Activated naive CD4-positive, alpha-beta T cell treated with anti-CD3 and anti-CD28 coated beads, Interleukin-2, amount 50 U/mL, for 72 hours (primary cell): Measurements from ENCODE around the gene SLC66A2. TPM values are rescaled to one million over a fixed set of nuclear protein-coding genes. Genes with fewer than 3 reads are reported as not detected.
"Not testable (repeated sequence)": the region's sequence is repeated elsewhere in the genome, so short reads cannot be mapped to it uniquely, and the experiment has no call there.

ENCODE experiments used
- ATAC-seq, 2 donors: fragments of 150-1000 bp; cut with Tn5 transposase; 2 replicates each; pipeline ENCODE4 v1.10.0; 2021; ENCODE audit warnings: mild to moderate bottlenecking in 2 of 2, moderate library complexity in 2 of 2
- DNase-seq, 2 donors: peaks; one replicate each; pipeline ENCODE4 v3.0.0; 2021 to 2022; ENCODE audit warnings: low spot score in 2 of 2
- H3K27ac Mint-ChIP-seq, 2 donors: one replicate each; pipeline ENCODE4 v1.8.0; 2022; ENCODE audit warnings: mild to moderate bottlenecking in 2 of 2, mixed read lengths in 2 of 2
- H3K36me3 Mint-ChIP-seq, 2 donors: one replicate each; pipeline ENCODE4 v1.8.0; 2022; ENCODE audit warnings: mixed read lengths in 2 of 2
- H3K9me3 Mint-ChIP-seq, 2 donors: one replicate each; pipeline ENCODE4 v1.8.0; 2022; ENCODE audit warnings: mixed read lengths in 2 of 2
- total RNA-seq, 2 donors: library from RNA; stranded (reverse); gene quantifications; one replicate each; pipeline ENCODE4 v1.2.3, GENCODE V29; 2022

SLC66A2 gene
- total RNA-seq, 2 donors from 2014 or later: 15.6 to 40.0 TPM

DNA sequence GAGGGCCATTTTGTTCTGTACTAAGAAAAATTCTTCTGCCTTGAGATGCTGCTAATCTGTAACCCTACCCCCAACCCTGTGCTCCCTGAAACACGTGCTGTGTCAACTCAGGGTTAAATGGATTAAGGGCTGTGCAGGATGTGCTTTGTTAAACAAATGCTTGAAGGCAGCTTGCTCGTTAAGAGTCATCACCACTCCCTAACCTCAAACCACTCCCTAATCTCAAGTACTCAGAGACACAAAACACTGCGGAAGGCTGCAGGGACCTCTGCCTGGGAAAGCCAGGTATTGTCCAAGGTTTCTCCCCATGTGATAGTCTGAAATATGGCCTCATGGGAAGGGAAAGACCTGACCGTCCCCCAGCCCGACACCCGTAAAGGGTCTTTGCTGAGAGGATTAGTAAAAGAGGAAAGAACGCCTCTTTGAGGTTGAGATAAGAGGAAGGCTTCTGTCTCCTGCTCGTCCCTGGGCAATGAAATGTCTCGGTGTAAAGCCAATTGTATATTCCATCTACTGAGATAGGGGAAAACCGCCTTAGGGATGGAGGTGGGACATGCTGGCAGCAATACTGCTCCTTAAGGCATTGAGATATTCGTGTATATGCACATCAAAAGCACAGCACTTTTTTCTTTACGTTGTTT, 8.8 kb upstream of the SLC66A2 start:
- H3K36me3 Mint-ChIP-seq, H3K9me3 Mint-ChIP-seq, ATAC-seq, DNase-seq, H3K27ac Mint-ChIP-seq: not testable (repeated sequence)

DNA sequence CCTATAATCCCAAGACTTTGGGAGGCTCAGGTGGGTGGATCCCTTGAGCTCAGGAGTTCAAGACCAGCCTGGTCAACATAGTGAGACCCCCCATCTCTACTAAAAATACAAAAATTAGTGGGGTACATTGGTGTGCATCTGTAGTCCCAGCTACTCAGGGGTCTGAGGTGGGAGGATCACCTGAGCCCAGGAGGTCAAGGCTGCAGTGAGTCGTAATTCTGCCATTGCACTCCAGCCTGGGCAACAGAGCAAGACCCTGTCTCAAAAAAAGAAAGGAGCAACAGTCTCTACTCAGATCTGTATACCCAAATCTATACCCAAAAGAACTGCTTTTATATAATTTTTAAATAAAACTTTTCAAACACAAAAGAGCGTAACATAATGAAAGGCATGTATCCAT, 7.5 kb upstream of the SLC66A2 start:
- Mint-ChIP-seq H3K9me3 (no peaks in the 10 kb centered on the region), H3K27ac (no peak overlapping the region), H3K36me3 (no peaks in the 10 kb centered on the region)
- DNase-seq (no peak), ATAC-seq (no peak)

GRCh38 chr18:79956276-79956675, 4.8 kb upstream of the SLC66A2 start:
- Mint-ChIP-seq H3K27ac (no peak overlapping the region), H3K36me3 (no peaks in the 10 kb centered on the region), H3K9me3 (no peaks in the 10 kb centered on the region)
- no peak for DNase-seq
- no peak for ATAC-seq

DNA sequence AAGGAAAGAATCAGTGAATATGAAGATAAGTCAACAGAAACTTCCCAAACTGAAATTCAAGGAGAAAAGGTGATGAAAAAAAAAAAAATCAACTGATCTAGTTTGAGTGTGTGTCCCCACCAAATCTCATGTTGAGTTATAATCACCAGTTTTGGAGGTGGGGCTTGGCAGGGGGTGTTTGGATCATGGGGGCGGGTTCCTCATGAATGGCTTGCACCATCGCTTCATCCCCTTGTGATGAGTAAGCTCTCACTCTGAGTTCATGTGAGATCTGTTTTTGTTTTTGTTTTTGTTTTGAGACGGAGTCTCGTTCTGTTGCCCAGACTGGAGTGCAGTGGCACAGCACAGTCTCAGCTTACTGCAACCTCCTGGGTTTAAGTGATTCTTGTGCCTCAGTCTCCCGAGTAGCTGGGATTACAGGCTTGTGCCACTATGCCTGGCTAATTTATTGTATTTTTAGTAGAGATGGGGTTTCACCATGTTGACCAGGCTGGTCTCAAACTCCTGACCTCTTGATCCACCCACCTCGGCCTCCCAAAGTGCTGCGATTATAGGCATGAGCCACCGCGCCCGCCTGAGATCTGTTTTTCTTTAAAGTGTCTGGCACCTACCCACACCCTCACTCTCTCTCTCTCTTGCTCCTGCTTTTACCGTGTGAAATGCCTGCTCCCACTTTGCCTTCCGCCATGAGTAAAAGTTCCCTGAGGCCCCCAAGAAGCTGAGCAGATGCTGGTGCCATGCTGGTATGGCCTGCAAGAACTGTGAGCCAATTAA, 4.0 kb upstream of the SLC66A2 start:
- Mint-ChIP-seq H3K27ac (no peak overlapping the region), H3K9me3 (no peaks in the 10 kb centered on the region), H3K36me3 (peaks cover under 1 to 2% of the 10 kb centered on the region in 2 donors)
- DNase-seq: no peak
- ATAC-seq: peak in 1 of 2 donors; percentile 12

- Mint-ChIP-seq H3K27ac (no peak overlapping the region), H3K9me3 (no peaks in the 10 kb centered on the region), H3K36me3 (peaks cover 5 to 9% of the 10 kb centered on the region in 2 donors)
- ATAC-seq (no peak), DNase-seq (no peak)
Observed at GRCh38 chr18:79954791-79955190, 3.3 kb upstream of the SLC66A2 start.

GRCh38 chr18:79953971-79954651, 2.7 kb upstream of the SLC66A2 start:
- no peak for ATAC-seq
- Mint-ChIP-seq H3K36me3 (peaks cover 5 to 12% of the 10 kb centered on the region in 2 donors), H3K9me3 (no peaks in the 10 kb centered on the region), H3K27ac (no peak overlapping the region)
- no peak for DNase-seq

- no peak for ATAC-seq
- Mint-ChIP-seq H3K27ac (no peak overlapping the region), H3K36me3 (peaks cover 5 to 12% of the 10 kb centered on the region in 2 donors), H3K9me3 (no peaks in the 10 kb centered on the region)
- no peak for DNase-seq
Observed at GRCh38 chr18:79952996-79953559, 1.6 kb upstream of the SLC66A2 start.

DNA sequence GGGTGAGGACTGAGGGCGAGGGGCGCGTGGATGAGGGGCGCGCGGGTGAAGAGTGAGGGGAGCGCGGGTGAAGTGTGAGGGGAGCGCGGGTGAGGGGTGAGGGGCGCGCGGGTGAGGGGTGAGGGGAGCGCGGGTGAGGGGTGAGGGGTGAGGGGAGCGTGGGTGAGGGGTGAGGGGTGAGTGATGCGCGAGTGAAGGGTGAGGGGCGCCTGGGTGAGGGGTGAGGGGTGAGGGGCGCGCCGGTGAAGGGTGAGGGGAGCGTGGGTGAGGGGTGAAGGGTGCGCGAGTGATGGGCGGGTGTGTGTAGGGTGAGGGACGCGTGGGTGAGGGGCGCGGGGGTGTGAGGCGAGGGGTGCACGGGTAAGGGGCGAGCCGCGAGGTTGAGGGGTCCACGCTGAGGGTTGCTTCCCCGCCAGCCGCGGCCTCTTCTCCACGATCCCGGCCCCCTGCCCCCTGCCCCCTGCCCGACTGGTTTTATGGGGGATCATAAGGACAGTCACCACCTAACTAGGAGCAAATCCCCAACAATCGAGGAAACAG, 1.1 kb upstream of the SLC66A2 start:
- DNase-seq (no peak), ATAC-seq (no peak)
- Mint-ChIP-seq H3K27ac (no peak overlapping the region), H3K9me3 (no peaks in the 10 kb centered on the region), H3K36me3 (peaks cover 5 to 12% of the 10 kb centered on the region in 2 donors)

DNA sequence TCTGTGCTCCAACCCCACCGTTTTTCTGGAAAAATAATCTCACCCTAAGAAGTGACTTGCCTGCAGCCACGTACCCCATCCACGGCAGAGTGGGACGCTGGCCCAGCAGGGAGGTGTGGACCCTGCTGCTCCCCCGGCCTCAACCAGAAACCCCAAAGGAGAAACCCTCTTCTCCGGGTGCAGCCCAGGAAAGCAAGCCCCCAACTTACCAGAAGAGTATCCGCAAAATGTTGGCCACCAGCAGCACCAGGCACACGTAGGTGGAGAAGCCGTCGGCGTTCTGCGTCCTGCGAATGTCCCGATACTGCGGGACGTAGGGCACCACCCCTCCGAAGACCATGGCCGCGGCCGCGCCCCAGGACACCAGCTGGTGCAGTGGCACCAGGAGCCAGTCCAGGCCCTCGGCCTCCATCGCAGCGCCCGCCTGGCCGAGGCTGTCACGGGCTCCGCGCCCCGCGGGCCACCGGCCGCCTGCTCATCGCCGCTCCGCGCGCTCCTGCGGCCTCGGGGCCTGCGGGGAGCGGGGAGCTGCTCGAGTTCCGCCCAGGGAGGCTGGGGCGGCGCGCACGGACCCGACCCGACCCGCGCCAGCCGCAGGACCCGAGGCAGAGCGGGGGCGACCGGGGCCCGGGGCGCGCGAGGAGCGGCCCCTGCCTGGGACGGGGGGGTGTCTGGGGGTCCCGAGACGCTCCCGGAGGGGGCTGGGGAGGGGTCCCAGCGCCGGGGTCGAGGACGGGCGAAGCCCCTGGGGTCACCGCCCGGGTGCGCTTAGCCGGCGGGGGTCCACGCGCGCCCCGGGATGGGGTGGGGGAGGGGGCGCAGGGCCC, 725 bp downstream of the SLC66A2 start:
- H3K27ac Mint-ChIP-seq: peak overlapping the region; percentile 65 to 89
- H3K36me3 Mint-ChIP-seq: peaks cover 5 to 12% of the 10 kb centered on the region in 2 donors
- DNase-seq (no peak), ATAC-seq (peak; percentile 24 to 48)
- H3K9me3 Mint-ChIP-seq: no peaks in the 10 kb centered on the region

DNA sequence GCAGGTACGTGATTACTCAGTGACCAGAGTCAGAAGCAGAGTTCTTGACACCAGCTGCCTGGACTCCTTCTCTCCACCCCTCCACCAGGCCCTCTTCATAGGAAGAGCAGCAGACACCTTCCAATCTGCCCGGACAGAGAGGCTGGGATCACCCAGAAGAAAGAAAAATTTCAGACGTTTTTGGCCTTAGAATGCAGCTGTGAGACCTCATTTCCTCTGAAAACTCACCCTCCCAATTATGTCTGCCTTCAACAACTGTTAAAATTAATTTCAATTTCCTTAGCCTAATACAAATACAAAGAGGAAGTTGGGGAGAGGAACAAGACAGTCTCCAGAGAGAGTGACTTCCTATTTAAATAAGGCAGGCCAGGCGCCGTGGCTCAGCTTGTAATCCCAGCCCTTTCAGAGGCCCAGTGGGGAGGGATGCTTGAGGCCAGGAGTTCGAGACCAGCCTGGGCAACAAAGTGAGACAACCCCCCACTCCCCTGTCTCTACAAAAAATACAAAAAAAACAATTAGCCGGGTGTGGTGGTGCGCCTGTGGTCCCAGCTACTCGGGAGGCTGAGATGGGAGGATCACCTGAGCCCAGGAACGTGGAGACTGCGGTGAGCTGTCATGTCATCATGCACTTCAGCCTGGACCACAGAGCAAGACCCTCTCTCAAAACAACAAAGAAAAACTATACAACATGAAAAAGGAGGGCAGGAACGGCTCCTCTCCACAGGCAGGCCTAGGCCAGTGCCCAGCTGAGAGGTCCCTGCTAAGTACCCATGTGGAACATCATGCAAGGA, 1.6 kb downstream of the SLC66A2 start:
- ATAC-seq (no peak), DNase-seq (no peak)
- Mint-ChIP-seq H3K36me3 (peaks cover 5 to 12% of the 10 kb centered on the region in 2 donors), H3K9me3 (no peaks in the 10 kb centered on the region), H3K27ac (peak overlapping the region; percentile 65 to 89)

DNA sequence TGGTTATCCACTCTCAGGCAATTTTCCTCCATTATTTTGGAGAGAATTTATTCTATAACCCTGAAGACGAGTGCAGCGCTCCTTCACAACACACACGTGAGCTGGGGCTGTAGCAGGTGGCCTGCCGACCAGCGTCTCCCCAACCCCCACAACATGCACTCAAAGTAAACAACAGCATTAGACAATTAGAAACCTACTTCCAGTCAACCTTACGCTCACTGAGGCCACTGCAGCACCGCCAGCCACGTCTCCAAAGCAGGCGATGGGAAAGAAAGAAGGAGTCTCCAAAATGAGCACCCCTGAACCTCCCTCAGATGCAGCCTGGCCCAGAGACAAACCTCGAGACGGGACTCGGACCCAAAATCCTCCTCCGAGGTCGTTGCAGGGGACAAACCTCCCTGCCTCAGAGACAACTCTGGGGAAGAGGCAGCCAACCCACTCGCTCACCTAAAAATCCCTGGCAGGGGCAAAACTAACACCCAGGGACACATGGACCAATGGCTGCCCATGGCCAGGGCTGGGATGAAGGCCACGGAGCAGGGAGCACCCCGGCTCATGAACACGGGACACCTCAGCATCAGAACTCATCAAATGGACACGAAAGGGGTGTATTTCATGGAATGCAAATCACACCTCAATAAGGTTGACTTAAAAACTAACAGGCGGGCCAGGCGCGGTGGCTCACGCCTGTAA, 2.6 kb downstream of the SLC66A2 start:
- no peaks in the 10 kb centered on the region for H3K9me3 Mint-ChIP-seq
- DNase-seq (no peak), ATAC-seq (no peak)
- H3K27ac Mint-ChIP-seq: no peak overlapping the region
- H3K36me3 Mint-ChIP-seq: peaks cover 5 to 12% of the 10 kb centered on the region in 2 donors

- DNase-seq (no peak), ATAC-seq (no peak)
- peaks cover 5 to 12% of the 10 kb centered on the region in 2 donors for H3K36me3 Mint-ChIP-seq
- H3K27ac Mint-ChIP-seq: no peak overlapping the region
- H3K9me3 Mint-ChIP-seq: no peaks in the 10 kb centered on the region
Observed at GRCh38 chr18:79947881-79948610, 3.4 kb downstream of the SLC66A2 start.

- H3K27ac Mint-ChIP-seq: no peak overlapping the region
- no peaks in the 10 kb centered on the region for H3K9me3 Mint-ChIP-seq
- ATAC-seq (no peak), DNase-seq (no peak)
- peaks cover 5 to 12% of the 10 kb centered on the region in 2 donors for H3K36me3 Mint-ChIP-seq
Observed at GRCh38 chr18:79947054-79947755, 4.2 kb downstream of the SLC66A2 start.
